Activated T-cell treated with anti-CD3 and anti-CD28 coated beads for 48 hours (primary cell): ENCODE results near the gene MAPK4.

Experiments used
- DNase-seq: peaks from one replicate; pipeline ENCODE4 v3.0.0-alpha.2; 2020; ENCODE audit warnings: low read depth

MAPK4 gene

GRCh38 chr18:50720325-50720674, 160.4 kb downstream of the MAPK4 start:
- DNase-seq = no peak

- DNase-seq = no peak
Observed at GRCh38 chr18:50721006-50721405, 161.1 kb downstream of the MAPK4 start.

DNA sequence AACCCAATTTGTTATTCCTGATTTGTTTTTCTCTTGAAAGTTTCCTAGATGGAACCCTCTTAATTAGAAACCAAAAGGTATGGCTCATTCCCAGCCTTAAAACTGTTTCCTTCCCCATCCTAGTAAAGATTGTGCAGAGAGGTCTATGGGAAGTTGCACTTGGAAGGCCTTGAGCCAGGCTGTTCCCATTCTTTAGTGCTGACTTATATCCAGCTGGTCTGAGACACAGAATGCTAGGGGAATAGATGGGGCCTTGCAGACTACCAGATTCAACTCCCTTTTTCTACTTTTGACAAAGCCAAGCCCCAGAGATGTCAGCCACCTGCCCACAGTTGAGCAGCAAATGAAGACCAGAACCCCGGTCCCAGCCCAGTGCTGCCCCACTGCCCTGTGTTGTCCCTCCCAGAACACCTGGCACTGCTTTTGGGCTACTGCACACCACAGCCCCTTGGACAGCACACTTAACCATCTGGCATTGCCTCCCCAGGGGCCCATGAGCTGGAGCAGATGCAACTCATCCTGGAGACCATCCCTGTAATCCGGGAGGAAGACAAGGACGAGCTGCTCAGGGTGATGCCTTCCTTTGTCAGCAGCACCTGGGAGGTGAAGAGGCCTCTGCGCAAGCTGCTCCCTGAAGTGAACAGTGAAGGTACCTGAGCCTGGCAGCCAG, 161.7 kb downstream of the MAPK4 start:
- DNase-seq = no peak

DNA sequence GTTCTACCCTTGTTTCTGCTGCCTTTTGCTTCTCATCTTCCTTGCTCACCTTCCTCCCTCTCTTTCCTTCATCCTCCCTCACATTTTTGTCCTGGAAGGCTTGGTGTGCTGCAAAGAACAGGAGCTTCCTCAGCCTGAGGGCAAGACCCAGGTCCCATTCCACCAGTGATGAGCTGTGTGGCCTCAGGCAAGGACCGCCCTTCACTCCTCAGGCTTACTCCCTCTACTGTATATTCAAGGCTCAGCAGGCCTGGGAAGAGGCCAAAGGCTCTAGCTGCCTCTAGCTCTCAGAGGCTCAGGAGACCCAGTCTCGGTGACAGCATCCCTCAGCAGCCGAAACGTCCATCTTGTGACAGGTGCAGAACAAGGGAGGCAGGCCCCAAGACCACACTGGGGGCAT, 162.4 kb downstream of the MAPK4 start:
- no peak for DNase-seq

- DNase-seq = no peak
Observed at GRCh38 chr18:50724751-50725151, 164.9 kb downstream of the MAPK4 start.

GRCh38 chr18:50726960-50727589, 167.2 kb downstream of the MAPK4 start:
- no peak for DNase-seq

GRCh38 chr18:50727721-50728471, 168.0 kb downstream of the MAPK4 start:
- DNase-seq = no peak

DNA sequence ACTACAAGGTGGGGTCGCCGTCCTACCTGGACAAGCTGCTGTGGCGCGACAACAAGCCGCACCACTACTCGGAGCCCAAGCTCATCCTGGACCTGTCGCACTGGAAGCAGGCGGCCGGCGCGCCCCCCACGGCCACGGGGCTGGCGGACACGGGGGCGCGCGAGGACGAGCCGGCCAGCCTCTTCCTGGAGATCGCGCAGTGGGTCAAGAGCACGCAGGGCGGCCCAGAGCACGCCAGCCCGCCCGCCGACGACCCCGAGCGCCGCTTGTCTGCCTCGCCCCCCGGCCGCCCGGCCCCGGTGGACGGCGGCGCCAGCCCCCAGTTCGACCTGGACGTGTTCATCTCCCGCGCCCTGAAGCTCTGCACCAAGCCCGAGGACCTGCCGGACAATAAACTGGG, 169.5 kb downstream of the MAPK4 start:
- no peak for DNase-seq

DNA sequence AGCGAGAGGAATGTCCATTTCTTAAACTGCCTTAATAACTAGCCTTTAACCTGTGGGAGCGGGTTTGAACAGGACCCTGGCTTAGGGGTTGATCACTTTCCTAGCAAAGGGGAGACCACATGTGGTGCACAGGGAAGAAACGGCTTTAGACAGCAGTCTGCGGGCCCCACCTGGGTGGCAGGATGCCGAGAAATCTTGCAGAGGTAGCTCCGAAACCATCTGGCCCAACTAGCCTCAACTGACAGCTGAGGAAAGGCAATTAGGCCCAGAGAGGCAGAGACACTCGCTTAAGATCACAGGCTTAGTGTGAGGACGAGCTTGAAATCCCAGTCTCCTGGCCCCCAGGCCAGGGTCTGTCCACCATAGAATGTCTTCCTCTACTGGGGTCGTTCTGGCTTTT, 170.1 kb downstream of the MAPK4 start:
- no peak for DNase-seq

GRCh38 chr18:50734342-50734741, 174.5 kb downstream of the MAPK4 start:
- DNase-seq = no peak

- DNase-seq = no peak
Observed at GRCh38 chr18:50734886-50735285, 175.0 kb downstream of the MAPK4 start.

- no peak for DNase-seq
Observed at GRCh38 chr18:50737127-50737526, 177.2 kb downstream of the MAPK4 start.

DNA sequence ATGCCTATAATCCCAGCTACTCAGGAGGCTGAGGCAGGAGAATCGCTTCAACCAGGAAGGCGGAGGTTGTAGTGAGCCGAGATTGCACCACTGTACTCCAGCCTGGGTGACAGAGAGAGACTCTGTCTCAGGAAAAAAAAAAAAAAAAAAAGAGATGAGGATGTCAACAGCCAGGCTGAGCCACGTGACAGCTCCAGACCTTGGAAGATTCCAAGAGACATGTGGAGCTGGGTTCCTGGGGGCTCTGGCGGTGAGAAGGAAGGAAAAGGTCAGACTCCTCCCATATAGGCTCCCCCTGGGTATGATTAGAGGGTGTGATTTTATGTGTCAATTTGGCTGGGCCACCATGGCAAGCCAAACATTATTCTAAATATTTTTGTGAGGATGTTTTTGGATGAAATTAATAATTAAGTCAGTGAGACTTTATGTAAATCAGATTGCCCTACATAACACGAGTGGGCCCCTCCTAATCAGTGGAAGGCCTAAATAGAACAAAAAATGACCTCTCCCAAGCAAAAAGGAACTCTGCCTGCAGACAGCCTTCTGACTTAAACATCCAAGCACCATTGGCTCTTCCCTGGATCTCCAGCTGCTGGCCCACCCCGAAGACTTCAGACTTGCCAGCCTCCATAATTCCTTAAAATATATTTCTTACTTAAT, 178.3 kb downstream of the MAPK4 start:
- DNase-seq = no peak

DNA sequence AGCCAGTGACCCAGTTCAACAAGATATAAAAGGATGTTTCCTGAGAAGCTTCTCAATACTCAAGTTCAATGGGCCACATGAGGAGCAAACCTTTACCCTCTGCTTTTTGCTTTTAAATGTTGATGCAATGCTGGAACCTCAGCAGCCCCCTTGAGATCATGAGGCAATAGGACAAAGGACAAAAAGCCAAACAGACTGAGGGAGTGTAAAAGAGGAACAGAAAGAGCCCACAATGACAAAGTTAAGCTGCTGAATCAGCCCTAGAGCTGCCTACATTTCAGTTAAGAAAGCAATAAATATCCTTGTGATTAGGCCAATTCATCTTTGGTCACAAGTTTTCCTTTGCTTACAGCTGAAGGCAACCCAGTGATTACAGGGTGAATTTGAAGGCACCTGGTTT, 183.1 kb downstream of the MAPK4 start:
- no peak for DNase-seq

DNA sequence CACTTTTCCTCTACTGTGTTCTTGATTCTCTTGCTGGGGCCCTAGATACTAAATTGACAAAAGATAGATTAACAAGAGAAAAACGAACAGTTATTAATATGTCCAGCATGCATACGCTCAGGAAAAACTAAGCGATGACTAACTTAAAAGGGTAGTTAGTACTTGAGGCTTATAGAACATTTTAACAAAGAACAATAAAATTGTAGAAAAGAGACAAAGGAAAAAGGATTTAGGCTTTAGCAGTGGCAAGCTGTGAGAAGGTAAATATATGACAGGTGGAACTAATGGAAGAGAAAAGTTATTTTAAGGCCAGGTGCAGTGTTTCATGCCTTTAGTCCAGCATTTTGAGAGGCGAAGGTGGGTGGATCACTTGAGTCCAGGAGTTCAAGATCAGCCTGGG, 184.4 kb downstream of the MAPK4 start:
- DNase-seq = no peak

DNA sequence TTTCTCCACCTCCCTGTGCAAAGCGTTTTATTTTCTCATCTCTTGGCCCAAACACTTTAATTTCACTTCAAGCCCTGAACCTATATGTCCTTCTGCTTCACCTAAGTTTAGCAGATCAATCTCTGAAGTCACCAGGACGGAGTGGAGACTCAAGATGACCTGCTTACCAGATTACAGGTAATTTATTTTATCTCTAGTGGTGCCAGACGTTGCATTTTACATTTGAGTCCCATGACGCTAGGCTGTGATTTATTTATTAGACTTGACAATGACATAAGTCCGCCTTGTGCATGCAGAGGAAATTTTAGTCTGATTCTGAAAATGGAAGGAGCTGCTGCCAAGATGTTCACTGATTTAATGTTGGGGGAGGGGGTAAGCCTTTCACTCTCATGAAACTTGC, 186.1 kb downstream of the MAPK4 start:
- no peak for DNase-seq

GRCh38 chr18:50747849-50748242, 188.0 kb downstream of the MAPK4 start:
- DNase-seq = no peak

GRCh38 chr18:50748243-50749229, 188.6 kb downstream of the MAPK4 start:
- DNase-seq = no peak

DNA sequence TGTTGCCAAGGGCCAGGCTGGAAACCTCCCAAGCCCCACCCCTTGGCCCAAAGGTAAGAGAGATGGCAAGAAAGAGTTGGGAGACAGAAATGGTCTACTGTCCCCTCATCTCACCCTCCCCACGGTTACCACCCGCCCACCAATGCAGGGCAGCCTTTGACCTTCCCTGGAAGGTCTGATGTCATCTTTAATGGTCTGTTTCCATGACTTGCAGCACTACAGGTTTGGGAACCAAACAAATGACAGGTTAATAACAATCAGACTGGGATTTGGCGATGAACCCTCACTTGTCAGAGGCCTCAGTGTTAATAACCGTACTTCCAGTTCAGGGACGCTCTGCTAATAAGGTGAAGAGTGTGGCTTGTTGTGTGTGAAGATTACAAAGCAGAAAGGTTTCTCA, 189.5 kb downstream of the MAPK4 start:
- no peak for DNase-seq

DNA sequence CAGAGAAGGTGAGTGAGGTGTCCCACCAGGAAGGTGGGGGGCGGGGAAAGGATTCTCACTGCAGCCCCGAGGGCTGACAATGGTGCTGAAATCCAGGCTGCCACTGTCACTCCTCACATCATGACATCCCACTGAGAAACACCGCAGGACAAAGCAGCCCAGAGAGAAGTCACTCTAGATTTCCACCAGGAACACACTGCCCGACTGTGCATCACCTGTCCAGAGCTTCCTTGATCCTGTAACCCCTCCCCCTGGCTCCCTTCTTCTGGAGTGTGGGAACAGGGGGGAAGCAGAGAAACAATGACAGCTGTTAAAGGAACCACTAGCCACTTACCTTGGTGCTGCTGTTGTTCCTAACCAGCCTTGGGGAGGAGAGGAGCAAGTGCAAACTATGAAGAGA, 190.1 kb downstream of the MAPK4 start:
- DNase-seq = no peak

DNA sequence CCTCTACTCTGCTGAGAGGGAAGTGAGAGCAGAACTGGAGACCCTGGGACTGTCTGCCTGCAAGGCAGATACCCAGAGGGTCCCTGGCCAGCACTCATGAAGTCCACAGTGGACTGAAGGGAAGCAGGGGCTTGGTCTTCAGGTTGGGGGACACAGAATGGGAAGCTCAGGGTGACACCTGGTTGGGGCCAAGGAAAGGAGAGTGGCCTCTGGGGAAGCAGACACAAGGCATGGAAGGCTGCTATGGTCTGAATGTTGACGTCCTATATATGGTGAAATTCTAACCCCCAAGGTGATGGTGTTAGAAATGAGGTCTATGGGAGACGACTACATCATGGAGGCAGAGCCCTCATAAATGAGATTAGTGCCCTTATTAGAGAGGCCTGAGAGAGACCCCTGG, 190.7 kb downstream of the MAPK4 start:
- no peak for DNase-seq

DNA sequence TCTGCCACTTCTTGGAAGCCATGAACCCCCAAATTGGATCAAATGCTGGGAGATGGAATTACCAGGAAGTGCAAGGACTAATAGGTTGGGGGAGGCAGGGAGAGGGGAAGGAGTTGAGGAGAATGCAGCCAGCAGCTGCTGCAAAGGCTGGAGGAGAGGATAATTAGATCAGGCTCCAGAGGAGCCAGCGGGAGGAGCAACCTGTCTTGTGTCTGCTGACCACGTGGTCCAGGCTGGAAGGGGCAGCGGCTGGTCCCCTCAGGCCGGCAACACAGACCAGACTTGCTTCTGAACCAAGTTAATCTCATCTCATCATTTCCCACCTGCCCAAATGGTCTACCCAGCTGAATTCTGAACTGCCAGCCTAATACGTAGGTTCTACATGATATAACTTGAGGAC, 191.6 kb downstream of the MAPK4 start:
- no peak for DNase-seq
